Astrocyte of the spinal cord (primary cell): ENCODE results near the gene AP1S1.
"Not testable (repeated sequence)": the region's sequence is repeated elsewhere in the genome, so short reads cannot be mapped to it uniquely, and the experiment has no call there.

Experiments
- DNase-seq: peaks from one replicate; pipeline ENCODE4 v3.0.0; 2011; ENCODE audit warnings: low read depth, low spot score
- H3K4me3 ChIP-seq: 2 replicates; pipeline ENCODE4 v1.5.1; 2011; ENCODE audit warnings: low read depth, mild to moderate bottlenecking, low read length, moderate library complexity
- CTCF ChIP-seq: IDR thresholded peaks from 2 replicates; pipeline ENCODE4 v1.5.1; 2012; ENCODE audit warnings: low read depth, mild to moderate bottlenecking, low read length, inconsistent platforms
- in situ Hi-C: cut with HindIII; loops from 2 replicates; pipeline ENCODE4 v1.10.0; 2017; ENCODE audit warnings: low sequenced_read_pairs

AP1S1 gene

GRCh38 chr7:101186844-101187428 lies 32.7 kb downstream of the AP1S1 start:
- TF ChIP-seq CTCF, result no peak
- in situ Hi-C loops, result no loop called here
- no peak for DNase-seq
- H3K4me3 ChIP-seq, result no peak overlapping the region

- no peak for TF ChIP-seq CTCF
- H3K4me3 ChIP-seq, result no peak overlapping the region
- no peak for DNase-seq
- in situ Hi-C loops, result no loop called here
These were observed 34.8 kb downstream of the AP1S1 start for GRCh38 chr7:101189109-101189508.

GRCh38 chr7:101195884-101196283 lies 41.6 kb downstream of the AP1S1 start:
- DNase-seq, result no peak

GRCh38 chr7:101197991-101198390 lies 43.7 kb downstream of the AP1S1 start:
- DNase-seq, result no peak
- in situ Hi-C loops, result no loop called here
- H3K4me3 ChIP-seq, result no peak overlapping the region
- TF ChIP-seq CTCF, result no peak

More at GRCh38 chr7:101195884-101196283, 41.6 kb downstream of the AP1S1 start:
- in situ Hi-C loops, result no loop called here
- no peak overlapping the region for H3K4me3 ChIP-seq
- TF ChIP-seq CTCF, result no peak

GRCh38 chr7:101198476-101198875 lies 44.2 kb downstream of the AP1S1 start:
- TF ChIP-seq CTCF, result no peak
- in situ Hi-C loops, result no loop called here
- DNase-seq, result no peak
- H3K4me3 ChIP-seq, result no peak overlapping the region

GRCh38 chr7:101199522-101199921 lies 45.2 kb downstream of the AP1S1 start:
- H3K4me3 ChIP-seq, in situ Hi-C loops, DNase-seq: not testable (repeated sequence)

- in situ Hi-C loops, result no loop called here
- no peak for TF ChIP-seq CTCF
- no peak overlapping the region for H3K4me3 ChIP-seq
- DNase-seq, result no peak
These were observed 46.2 kb downstream of the AP1S1 start for GRCh38 chr7:101200504-101200861.
